Neuronal stem cell (in vitro differentiated cells): Measurements from ENCODE around the gene POSTN.

Experiments used
- DNase-seq: peaks from one replicate; pipeline ENCODE4 v3.0.0-alpha.2; 2013; ENCODE audit warnings: low spot score
- H2AFZ ChIP-seq: one replicate; pipeline ENCODE4 v1.6.1; 2013; ENCODE audit warnings: mild to moderate bottlenecking, low read length, inconsistent platforms
- H2AK5ac ChIP-seq: 2 replicates; pipeline ENCODE4 v1.6.1; 2013; ENCODE audit warnings: low read depth, mild to moderate bottlenecking, inconsistent platforms, low read length, moderate library complexity, mixed read lengths
- H2BK120ac ChIP-seq: 2 replicates; pipeline ENCODE4 v1.6.1; 2013; ENCODE audit warnings: low read depth, mild to moderate bottlenecking, inconsistent platforms, low read length, moderate library complexity, mixed read lengths
- H2BK12ac ChIP-seq: one replicate; pipeline ENCODE4 v1.6.1; 2013; ENCODE audit warnings: low read length, inconsistent platforms
- H2BK15ac ChIP-seq: 2 replicates; pipeline ENCODE4 v1.6.1; 2013; ENCODE audit warnings: mild to moderate bottlenecking, low read length, inconsistent platforms, mixed read lengths
- H2BK5ac ChIP-seq: one replicate; pipeline ENCODE4 v1.6.1; 2013; ENCODE audit warnings: inconsistent platforms, mild to moderate bottlenecking, low read length, moderate library complexity
- H3K14ac ChIP-seq: one replicate; pipeline ENCODE4 v1.6.1; 2013; ENCODE audit warnings: low read length, inconsistent platforms
- H3K18ac ChIP-seq: 2 replicates; pipeline ENCODE4 v1.6.1; 2013; ENCODE audit warnings: low read length, inconsistent platforms
- H3K23ac ChIP-seq: 2 replicates; pipeline ENCODE4 v1.6.1; 2013; ENCODE audit warnings: low read depth, mild to moderate bottlenecking, mixed read lengths, low read length, inconsistent platforms; ENCODE audit not compliant: poor library complexity
- H3K27ac ChIP-seq: replicated peaks from 3 replicates; pipeline ENCODE4 v1.5.1; 2013; ENCODE audit warnings: low read length, inconsistent platforms
- H3K27me3 ChIP-seq, 3 experiments: 2 replicates each; pipeline ENCODE4 v1.6.1; 2013; ENCODE audit warnings: low read length in 3 of 3, mild to moderate bottlenecking in 2 of 3, inconsistent platforms in 1 of 3, low read depth in 1 of 3, mixed read lengths in 1 of 3, moderate library complexity in 1 of 3; ENCODE audit not compliant: control insufficient read depth in 3 of 3, insufficient read depth in 3 of 3
- H3K36me3 ChIP-seq, 2 donors: replicated peaks in 1 of 2; 2 replicates each; pipeline ENCODE4 v1.6.1; 2013; ENCODE audit warnings: low read length in 2 of 2; ENCODE audit not compliant: control insufficient read depth in 2 of 2, insufficient read depth in 2 of 2
- H3K4ac ChIP-seq: 2 replicates; pipeline ENCODE4 v1.6.1; 2013; ENCODE audit warnings: inconsistent platforms, mild to moderate bottlenecking, low read length, moderate library complexity
- H3K4me1 ChIP-seq, 2 donors: 1 replicate in 1 of 2; 2 replicates in 1 of 2; pipeline ENCODE4 v1.6.1; 2013; ENCODE audit warnings: low read length in 2 of 2, low read depth in 1 of 2; ENCODE audit not compliant: control insufficient read depth in 2 of 2, insufficient read depth in 1 of 2
- H3K4me2 ChIP-seq: one replicate; pipeline ENCODE4 v1.6.1; 2013; ENCODE audit warnings: mild to moderate bottlenecking, low read length, inconsistent platforms; ENCODE audit not compliant: insufficient read depth, poor library complexity, severe bottlenecking
- H3K4me3 ChIP-seq, 2 donors: 2 replicates each; pipeline ENCODE4 v1.5.1; 2013; ENCODE audit warnings: low read length in 2 of 2, mild to moderate bottlenecking in 2 of 2, inconsistent platforms in 1 of 2, moderate library complexity in 1 of 2
- H3K79me1 ChIP-seq: one replicate; pipeline ENCODE4 v1.6.1; 2013; ENCODE audit warnings: low read depth, mild to moderate bottlenecking, inconsistent platforms, low read length, moderate library complexity
- H3K9ac ChIP-seq: one replicate; pipeline ENCODE4 v1.6.1; 2013; ENCODE audit warnings: mild to moderate bottlenecking, low read depth, low read length, inconsistent platforms; ENCODE audit not compliant: poor library complexity
- H3K9me3 ChIP-seq, 2 donors: replicated peaks in 1 of 2; 2 replicates each; pipeline versions ENCODE3 to v1.6.1; 2013; ENCODE audit warnings: low read length in 2 of 2, mild to moderate bottlenecking in 2 of 2, inconsistent platforms in 1 of 2, low read depth in 1 of 2, mixed read lengths in 1 of 2, moderate library complexity in 1 of 2; ENCODE audit not compliant: control insufficient read depth in 2 of 2, insufficient read depth in 1 of 2
- H4K8ac ChIP-seq: one replicate; pipeline ENCODE4 v1.6.1; 2013; ENCODE audit warnings: low read depth, mild to moderate bottlenecking, inconsistent platforms, low read length, moderate library complexity
- H4K91ac ChIP-seq: one replicate; pipeline ENCODE4 v1.6.1; 2013; ENCODE audit warnings: low read length, low read depth, mild to moderate bottlenecking, inconsistent platforms; ENCODE audit not compliant: poor library complexity
- WGBS, 2 donors: extraction: QIAGEN DNeasy Blood & Tissue Kit; methylation state at CpG; one replicate each; pipeline ENCODE4 v1.1.7; 2013; ENCODE audit warnings: missing lambda C conversion rate in 2 of 2, mixed read lengths in 1 of 2; ENCODE audit not compliant: insufficient read length in 2 of 2, insufficient replicate concordance in 1 of 2; ENCODE audit errors: extremely low coverage in 2 of 2; 5-methylcytosine and 5-hydroxymethylcytosine counted together

The POSTN gene

DNA sequence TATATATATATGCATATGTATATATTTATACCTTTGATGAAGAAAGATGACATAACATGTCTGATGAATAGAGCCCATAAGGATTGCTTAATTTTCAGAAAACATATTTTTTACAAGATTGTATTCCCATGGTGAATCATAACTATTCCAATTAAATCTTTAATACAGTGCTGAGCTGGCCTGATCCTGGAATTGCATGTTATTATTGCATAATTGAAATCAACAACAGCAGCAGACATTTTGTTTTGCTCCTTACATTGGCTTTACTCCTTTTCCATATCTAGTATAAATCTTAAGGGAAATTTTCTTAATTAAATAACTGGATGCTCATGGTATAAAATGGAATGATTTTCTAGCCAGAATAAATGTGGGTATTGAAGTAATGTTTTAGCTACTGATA is 22.0 kb downstream of the POSTN start:
- Histone ChIP-seq H3K23ac (no peak overlapping the region), H3K4me3 (no peak overlapping the region), H2BK15ac (no peak overlapping the region), H2BK12ac (no peak overlapping the region), H2AK5ac (no peak overlapping the region), H3K27ac (no peak overlapping the region), H4K8ac (no peak overlapping the region), H2BK120ac (no peak overlapping the region), H3K36me3 (no peaks in the 10 kb centered on the region), H3K9ac (no peak overlapping the region), H3K27me3 (no peaks in the 10 kb centered on the region), H3K79me1 (no peaks in the 10 kb centered on the region), H3K4me2 (no peak overlapping the region), H2AFZ (no peak overlapping the region), H4K91ac (no peak overlapping the region), H3K4ac (no peak overlapping the region), H3K14ac (no peak overlapping the region), H2BK5ac (no peak overlapping the region), H3K9me3 (no peaks in the 10 kb centered on the region), H3K4me1 (no peaks in the 10 kb centered on the region), H3K18ac (no peak overlapping the region)
- no peak for DNase-seq

DNA sequence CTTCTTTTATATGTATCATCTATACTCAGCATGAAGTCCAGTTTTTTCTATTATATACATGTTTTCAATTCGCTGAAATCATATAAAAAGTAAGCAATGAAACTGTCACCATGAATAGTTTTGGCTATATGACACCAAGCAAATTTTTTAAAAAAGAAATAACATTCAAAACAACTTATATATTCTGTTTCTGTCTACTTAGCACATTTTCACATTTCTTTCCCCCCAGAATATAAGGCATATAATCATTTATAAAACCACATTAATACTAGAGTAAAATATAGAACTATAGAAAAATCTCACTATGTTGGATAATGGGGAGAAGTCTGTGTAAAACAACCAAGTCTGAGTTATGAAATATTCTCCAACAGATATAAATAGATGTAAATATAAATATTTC is 33.1 kb downstream of the POSTN start:
- DNase-seq = no peak
- Histone ChIP-seq H3K79me1 (no peaks in the 10 kb centered on the region), H3K4me1 (no peaks in the 10 kb centered on the region), H3K27me3 (no peaks in the 10 kb centered on the region), H4K8ac (no peak overlapping the region), H3K14ac (no peak overlapping the region), H3K4me3 (no peak overlapping the region), H3K4me2 (no peak overlapping the region), H2AFZ (no peak overlapping the region), H3K4ac (no peak overlapping the region), H2BK12ac (no peak overlapping the region), H3K27ac (no peak overlapping the region), H2AK5ac (no peak overlapping the region), H2BK5ac (no peak overlapping the region), H2BK15ac (no peak overlapping the region), H3K9ac (no peak overlapping the region), H3K23ac (no peak overlapping the region), H3K36me3 (no peaks in the 10 kb centered on the region), H3K9me3 (no peaks in the 10 kb centered on the region), H4K91ac (no peak overlapping the region), H3K18ac (no peak overlapping the region), H2BK120ac (no peak overlapping the region)
- WGBS, 2 donors = no CpG with 5 or more reads among the region's 1 CpG

DNA sequence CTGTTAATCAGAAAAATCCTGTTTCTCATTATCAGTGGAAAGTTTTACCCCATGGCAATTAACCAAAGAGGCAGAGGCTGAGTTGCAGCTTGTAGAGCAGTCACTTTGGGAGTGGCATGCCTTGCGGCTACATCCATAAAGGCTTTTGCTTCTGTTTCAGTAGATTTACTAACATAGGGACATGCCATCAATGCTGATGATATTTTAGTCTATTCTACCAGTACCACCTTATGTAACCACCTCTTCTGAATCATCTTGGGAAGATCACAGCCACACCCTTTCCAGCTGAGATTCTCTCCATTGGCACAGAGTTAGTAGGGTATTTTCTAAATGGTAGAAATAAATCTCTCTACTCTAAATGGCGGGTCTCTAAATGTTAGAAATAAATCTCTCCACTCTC is 37.5 kb downstream of the POSTN start:
- Histone ChIP-seq H3K79me1 (no peaks in the 10 kb centered on the region), H3K9ac (no peak overlapping the region), H3K18ac (no peak overlapping the region), H2BK12ac (no peak overlapping the region), H3K4me1 (no peaks in the 10 kb centered on the region), H2AK5ac (no peak overlapping the region), H3K23ac (no peak overlapping the region), H3K4me2 (no peak overlapping the region), H3K27ac (no peak overlapping the region), H3K36me3 (no peaks in the 10 kb centered on the region), H4K8ac (no peak overlapping the region), H3K4me3 (no peak overlapping the region), H2BK15ac (no peak overlapping the region), H3K4ac (no peak overlapping the region), H2BK120ac (no peak overlapping the region), H4K91ac (no peak overlapping the region), H3K14ac (no peak overlapping the region), H3K27me3 (no peaks in the 10 kb centered on the region), H2BK5ac (no peak overlapping the region), H3K9me3 (no peaks in the 10 kb centered on the region), H2AFZ (no peak overlapping the region)
- no CpG with 5 or more reads among the region's 2 CpGs for WGBS, 2 donors
- no peak for DNase-seq

DNA sequence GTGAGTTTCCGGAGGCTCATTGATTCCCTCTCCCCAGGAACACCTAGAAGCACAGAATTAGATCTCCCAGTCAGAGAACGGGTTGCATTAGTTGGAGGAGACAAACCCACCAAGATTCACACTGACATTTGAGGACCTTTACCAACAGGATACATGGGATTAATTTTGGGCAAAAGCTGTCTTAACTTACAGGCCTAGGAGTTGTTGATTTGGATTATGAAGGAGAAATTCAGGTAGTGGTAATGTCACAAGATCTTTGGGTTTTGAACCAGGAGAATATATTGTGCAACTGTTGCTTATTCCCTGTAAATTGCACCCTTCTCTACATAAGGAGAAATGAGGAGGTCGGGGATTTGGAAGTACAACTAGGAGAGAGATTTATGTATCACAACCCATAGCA is 38.0 kb downstream of the POSTN start:
- H3K4me1 ChIP-seq = no peaks in the 10 kb centered on the region
- H3K4me3 ChIP-seq = no peak overlapping the region
- no peak overlapping the region for H3K14ac ChIP-seq
- no CpG with 5 or more reads among the region's 3 CpGs for WGBS, 2 donors
- H3K18ac ChIP-seq = no peak overlapping the region
- H2BK12ac ChIP-seq = no peak overlapping the region
- no peak overlapping the region for H3K4ac ChIP-seq
- DNase-seq = no peak
- H2AK5ac ChIP-seq = no peak overlapping the region
- no peak overlapping the region for H3K9ac ChIP-seq
- H2AFZ ChIP-seq = no peak overlapping the region
- H3K27ac ChIP-seq = no peak overlapping the region
- no peak overlapping the region for H3K4me2 ChIP-seq
- no peaks in the 10 kb centered on the region for H3K27me3 ChIP-seq
- no peak overlapping the region for H3K23ac ChIP-seq
- no peak overlapping the region for H4K91ac ChIP-seq
- H3K79me1 ChIP-seq = no peaks in the 10 kb centered on the region
- no peaks in the 10 kb centered on the region for H3K36me3 ChIP-seq
- H3K9me3 ChIP-seq = no peaks in the 10 kb centered on the region
- no peak overlapping the region for H4K8ac ChIP-seq
- H2BK120ac ChIP-seq = no peak overlapping the region
- H2BK15ac ChIP-seq = no peak overlapping the region
- H2BK5ac ChIP-seq = no peak overlapping the region
